ENCODE data around the gene TMEM229B. TPM values are rescaled to one million over a fixed set of nuclear protein-coding genes. Genes with fewer than 3 reads are reported as not detected.

TMEM229B gene
- polyA plus RNA-seq, 1 donor from 2014 or later: 4.2 TPM

GRCh38 chr14:67464879-67465278 is 23.6 kb downstream of the TMEM229B start:
- no peaks in the 10 kb centered on the region for H3F3A ChIP-seq (ENCODE audit: insufficient read depth, low read length, poor library complexity, severe bottlenecking)
- no peaks in the 10 kb centered on the region for H3K9me2 ChIP-seq (ENCODE audit: insufficient read depth, low read length)
- TF ChIP-seq REST (IDR thresholded peaks at IDR 0.05; ENCODE audit: borderline replicate concordance) (no peak), POLR2AphosphoS5 (IDR thresholded peaks at IDR 0.05) (no peak), EZH2 (IDR thresholded peaks at IDR 0.05; ENCODE audit: borderline replicate concordance, insufficient read depth, low read length, poor library complexity, severe bottlenecking) (no peak), MXI1 (conservative IDR thresholded peaks at IDR 0.05; ENCODE audit: poor library complexity, severe bottlenecking) (no peak), TAF1 (IDR thresholded peaks at IDR 0.05; ENCODE audit: low read depth) (no peak), SMC3 (conservative IDR thresholded peaks at IDR 0.05; ENCODE audit: poor library complexity) (no peak), CTCF (IDR thresholded peaks at IDR 0.05; ENCODE audit: poor library complexity, severe bottlenecking) (no peak), RAD21 (conservative IDR thresholded peaks at IDR 0.05) (no peak), EP300 (conservative IDR thresholded peaks at IDR 0.05; ENCODE audit: poor library complexity, severe bottlenecking) (no peak)
- H3K27me3 ChIP-seq (ENCODE audit: insufficient read depth, low read depth, low read length): no peaks in the 10 kb centered on the region
- H3K36me3 ChIP-seq (ENCODE audit: insufficient read depth, low read length): no peaks in the 10 kb centered on the region
- H2AFZ ChIP-seq (ENCODE audit: low read depth, low read length): no peak overlapping the region
- no peak overlapping the region for H3K27ac ChIP-seq (ENCODE audit: low read length)
- no peaks in the 10 kb centered on the region for H3K9me3 ChIP-seq (ENCODE audit: low read length)
- no peak overlapping the region for H3K9ac ChIP-seq (ENCODE audit: low read length)
- no peaks in the 10 kb centered on the region for H3K79me2 ChIP-seq (replicated peaks; ENCODE audit: insufficient read depth, low read length)
- no peak overlapping the region for H3K4me3 ChIP-seq (ENCODE audit: low read length)
- H3K4me2 ChIP-seq (ENCODE audit: low read length): no peak overlapping the region
- no peaks in the 10 kb centered on the region for H4K20me1 ChIP-seq (ENCODE audit: insufficient read depth)

GRCh38 chr14:67464377-67464776 is 24.1 kb downstream of the TMEM229B start:
- Histone ChIP-seq H3K79me2 (replicated peaks; ENCODE audit: insufficient read depth, low read length) (no peaks in the 10 kb centered on the region), H3K9me3 (ENCODE audit: low read length) (no peaks in the 10 kb centered on the region), H3K4me2 (ENCODE audit: low read length) (no peak overlapping the region), H2AFZ (ENCODE audit: low read depth, low read length) (no peak overlapping the region), H3K9me2 (ENCODE audit: insufficient read depth, low read length) (no peaks in the 10 kb centered on the region), H4K20me1 (ENCODE audit: insufficient read depth) (no peaks in the 10 kb centered on the region), H3K27me3 (ENCODE audit: insufficient read depth, low read depth, low read length) (no peaks in the 10 kb centered on the region), H3K9ac (ENCODE audit: low read length) (no peak overlapping the region), H3K36me3 (ENCODE audit: insufficient read depth, low read length) (no peaks in the 10 kb centered on the region), H3F3A (ENCODE audit: insufficient read depth, low read length, poor library complexity, severe bottlenecking) (no peaks in the 10 kb centered on the region), H3K4me3 (ENCODE audit: low read length) (no peak overlapping the region), H3K27ac (ENCODE audit: low read length) (no peak overlapping the region)
- TF ChIP-seq EZH2 (IDR thresholded peaks at IDR 0.05; ENCODE audit: borderline replicate concordance, insufficient read depth, low read length, poor library complexity, severe bottlenecking) (no peak), TAF1 (IDR thresholded peaks at IDR 0.05; ENCODE audit: low read depth) (no peak), MXI1 (conservative IDR thresholded peaks at IDR 0.05; ENCODE audit: poor library complexity, severe bottlenecking) (no peak), CTCF (IDR thresholded peaks at IDR 0.05; ENCODE audit: poor library complexity, severe bottlenecking) (no peak), RAD21 (conservative IDR thresholded peaks at IDR 0.05) (no peak), REST (IDR thresholded peaks at IDR 0.05; ENCODE audit: borderline replicate concordance) (no peak), EP300 (conservative IDR thresholded peaks at IDR 0.05; ENCODE audit: poor library complexity, severe bottlenecking) (no peak), SMC3 (conservative IDR thresholded peaks at IDR 0.05; ENCODE audit: poor library complexity) (no peak), POLR2AphosphoS5 (IDR thresholded peaks at IDR 0.05) (no peak)

Measured in neural cell (in vitro differentiated cells).